AG04449 (cell line): ENCODE results near the gene TBL1XR1.

Experiments
- CTCF ChIA-PET: fragments of 350-600 bp; formaldehyde crosslinking; extraction: SDS; loops from one replicate; lab custom pipeline; 2021; ENCODE audit warnings: antibody characterized with exemption; lab: Yijun Ruan, JAX
- POLR2A ChIA-PET: fragments of 400-600, 350-600 bp; formaldehyde crosslinking; extraction: SDS; loops from one replicate; lab custom pipeline; 2020; ENCODE audit warnings: antibody characterized with exemption, inconsistent platforms; lab: Yijun Ruan, JAX
- DNase-seq: peaks from one replicate; pipeline ENCODE4 v3.0.0-alpha.2; 2010; ENCODE audit warnings: low read depth, low spot score
- H3K4me3 ChIP-seq: 2 replicates; pipeline ENCODE4 v1.5.1; 2011; ENCODE audit warnings: low read depth, mild to moderate bottlenecking, control low read depth, low read length
- TF ChIP-seq, protein P1 (sequence below): IDR thresholded peaks from one replicate; pipeline ENCODE4 v1.5.1; 2011; ENCODE audit warnings: mild to moderate bottlenecking, moderate library complexity, low read length, control low read depth, inconsistent platforms; ENCODE audit not compliant: insufficient read depth; ENCODE audit errors: missing control alignments

The TBL1XR1 gene

DNA sequence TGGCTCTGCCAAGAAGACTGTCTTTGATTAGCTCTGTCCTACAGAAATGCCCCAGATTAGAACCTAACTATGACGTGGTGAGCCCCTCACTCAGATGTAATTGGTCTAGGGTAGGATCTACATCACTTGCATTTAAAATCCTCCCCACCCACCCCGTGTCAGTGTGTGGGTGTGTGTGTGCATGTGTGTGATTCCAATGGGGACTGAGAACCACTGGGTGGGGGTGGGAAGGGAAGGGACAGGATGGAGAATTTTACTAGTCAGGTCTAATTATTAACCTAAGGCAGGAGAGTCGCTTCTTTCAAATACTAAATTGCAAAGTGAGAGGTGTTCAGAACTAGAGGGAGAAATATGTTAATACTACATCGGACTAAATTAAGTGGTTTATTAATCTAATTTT lies 91.7 kb downstream of the TBL1XR1 start:
- ChIA-PET POLR2A (no interaction called here), CTCF (no interaction called here)
- TF ChIP-seq, protein P1, sequence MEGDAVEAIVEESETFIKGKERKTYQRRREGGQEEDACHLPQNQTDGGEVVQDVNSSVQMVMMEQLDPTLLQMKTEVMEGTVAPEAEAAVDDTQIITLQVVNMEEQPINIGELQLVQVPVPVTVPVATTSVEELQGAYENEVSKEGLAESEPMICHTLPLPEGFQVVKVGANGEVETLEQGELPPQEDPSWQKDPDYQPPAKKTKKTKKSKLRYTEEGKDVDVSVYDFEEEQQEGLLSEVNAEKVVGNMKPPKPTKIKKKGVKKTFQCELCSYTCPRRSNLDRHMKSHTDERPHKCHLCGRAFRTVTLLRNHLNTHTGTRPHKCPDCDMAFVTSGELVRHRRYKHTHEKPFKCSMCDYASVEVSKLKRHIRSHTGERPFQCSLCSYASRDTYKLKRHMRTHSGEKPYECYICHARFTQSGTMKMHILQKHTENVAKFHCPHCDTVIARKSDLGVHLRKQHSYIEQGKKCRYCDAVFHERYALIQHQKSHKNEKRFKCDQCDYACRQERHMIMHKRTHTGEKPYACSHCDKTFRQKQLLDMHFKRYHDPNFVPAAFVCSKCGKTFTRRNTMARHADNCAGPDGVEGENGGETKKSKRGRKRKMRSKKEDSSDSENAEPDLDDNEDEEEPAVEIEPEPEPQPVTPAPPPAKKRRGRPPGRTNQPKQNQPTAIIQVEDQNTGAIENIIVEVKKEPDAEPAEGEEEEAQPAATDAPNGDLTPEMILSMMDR = no peak
- no peak for DNase-seq
- no peak overlapping the region for H3K4me3 ChIP-seq

DNA sequence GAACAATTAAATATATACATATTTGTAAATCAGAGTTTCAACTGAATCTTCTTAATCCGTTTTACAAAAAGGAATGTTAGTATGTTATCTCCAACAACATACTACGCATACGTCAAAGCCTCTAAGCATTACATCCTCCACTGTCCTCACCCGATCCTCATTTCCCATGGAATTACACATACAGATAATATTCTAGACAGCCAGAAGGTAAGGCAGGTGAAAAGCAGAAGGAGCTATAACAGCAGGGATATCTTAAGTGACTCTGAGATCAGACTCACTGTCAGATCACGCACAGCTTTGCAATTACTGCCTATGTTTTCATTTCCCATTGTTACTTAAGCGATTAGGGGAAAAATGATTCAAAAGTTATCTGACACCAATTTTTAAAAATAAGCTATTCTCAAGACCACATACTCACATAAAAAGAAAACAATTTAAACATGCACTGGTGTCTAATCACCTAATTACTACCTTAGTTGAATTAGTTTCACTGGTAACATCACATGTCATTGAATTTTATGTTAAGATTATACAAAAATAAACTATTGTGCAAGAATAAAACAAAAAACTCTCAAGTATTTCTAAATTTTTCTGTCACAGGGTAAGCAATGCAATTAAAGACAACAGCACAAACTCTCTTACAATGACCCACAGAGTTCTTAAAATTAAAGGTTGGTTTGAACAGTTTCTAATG lies 92.8 kb downstream of the TBL1XR1 start:
- CTCF ChIA-PET = no interaction called here
- no peak for DNase-seq
- TF ChIP-seq, protein P1 = no peak
- H3K4me3 ChIP-seq = no peak overlapping the region
- POLR2A ChIA-PET = no interaction called here

DNA sequence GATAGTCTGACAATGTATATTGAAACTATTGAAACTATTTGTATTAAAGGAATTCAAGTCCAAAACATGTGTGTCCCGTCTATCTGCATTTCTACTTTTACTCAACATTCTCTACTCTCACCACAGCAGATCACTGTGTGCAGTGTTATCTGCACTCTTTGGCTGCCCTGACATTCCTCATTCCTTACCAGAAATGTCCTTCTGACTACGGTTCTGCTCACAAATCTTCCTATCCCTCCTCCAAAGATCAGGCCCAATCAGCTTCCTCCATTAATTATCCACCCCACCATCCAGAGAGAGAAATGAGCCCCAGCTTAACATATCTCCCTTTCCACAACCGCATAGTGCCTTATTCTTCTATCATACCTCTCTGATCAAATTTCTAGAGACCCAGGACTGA lies 94.7 kb downstream of the TBL1XR1 start:
- no peak overlapping the region for H3K4me3 ChIP-seq
- ChIA-PET POLR2A (no interaction called here), CTCF (no interaction called here)
- TF ChIP-seq, protein P1 = no peak
- peak; percentile 2 for DNase-seq

DNA sequence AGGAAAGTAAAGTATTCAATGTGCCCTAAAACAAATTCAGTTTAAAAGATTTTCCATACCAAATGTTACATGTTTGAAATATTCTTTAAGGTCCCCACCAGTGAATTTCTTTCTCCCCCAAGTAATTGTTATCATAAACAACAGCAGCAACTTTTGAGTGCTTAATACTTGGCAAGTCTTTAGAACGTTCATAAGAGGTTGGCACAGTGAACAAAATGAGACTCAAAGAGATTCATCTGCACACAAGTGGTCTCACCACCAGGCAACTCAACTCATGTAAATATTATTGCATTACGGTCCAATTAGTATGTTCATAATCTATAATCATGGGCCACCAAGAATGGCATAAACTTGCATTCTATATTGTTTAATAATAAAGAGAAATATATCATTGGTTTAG lies 98.7 kb downstream of the TBL1XR1 start:
- CTCF ChIA-PET = no interaction called here
- DNase-seq = no peak
- TF ChIP-seq, protein P1 = no peak
- H3K4me3 ChIP-seq = no peak overlapping the region
- POLR2A ChIA-PET = no interaction called here

DNA sequence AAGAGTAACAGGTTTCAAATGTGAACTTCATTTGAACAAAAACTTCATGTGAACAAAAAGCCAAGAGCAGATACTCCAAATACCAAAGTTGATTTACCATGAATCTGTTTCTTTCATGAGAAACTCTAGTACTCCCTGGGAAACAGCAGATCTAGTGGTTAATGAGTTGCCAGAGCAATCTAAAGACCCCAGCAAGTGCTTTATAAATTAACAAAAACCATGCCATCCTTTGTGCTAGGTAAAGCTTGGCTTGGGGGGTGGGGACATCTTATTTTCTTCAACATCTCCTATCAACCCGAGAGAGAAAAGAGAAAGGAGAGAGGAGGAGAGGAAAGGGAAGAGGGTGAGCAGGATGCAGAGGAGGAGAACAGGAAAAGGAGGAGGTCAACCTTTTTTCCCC lies 100.7 kb downstream of the TBL1XR1 start:
- CTCF ChIA-PET = interaction anchor here (0.6 kb wide), 1 partner anchor 26 kb away, joined by 3 read pairs; no protein-coding TSS in a partner anchor
- H3K4me3 ChIP-seq = no peak overlapping the region
- TF ChIP-seq, protein P1 = no peak
- POLR2A ChIA-PET = no interaction called here
- no peak for DNase-seq

DNA sequence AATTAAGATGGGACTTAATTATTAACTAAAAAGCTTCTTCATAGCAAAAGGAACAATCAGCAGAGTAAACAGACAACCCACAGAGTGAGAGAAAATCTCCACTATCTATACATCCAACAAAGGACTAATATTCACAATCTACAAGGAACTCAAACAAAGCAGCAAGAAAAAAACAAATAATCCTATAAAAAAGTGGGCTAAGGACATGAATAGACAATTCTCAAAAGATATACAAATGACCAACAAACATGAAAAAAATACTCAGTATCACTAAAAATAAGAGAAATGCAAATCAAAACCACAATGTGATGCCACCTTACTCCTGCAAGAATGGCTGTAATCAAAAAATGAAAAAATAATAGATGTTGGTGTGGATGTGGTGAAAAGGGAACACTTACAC lies 103.3 kb downstream of the TBL1XR1 start:
- ChIA-PET POLR2A (no interaction called here), CTCF (no interaction called here)
- TF ChIP-seq, protein P1 = no peak
- DNase-seq = no peak
- no peak overlapping the region for H3K4me3 ChIP-seq
